ENCODE results near the gene BCL2. TPM values are rescaled to one million over a fixed set of nuclear protein-coding genes. Genes with fewer than 3 reads are reported as not detected.

Gene BCL2
- total RNA-seq, 4 donors from 2014 or later = 10.7 to 37.3 (median 24.2) TPM

GRCh38 chr18:63254716-63255399, 64.7 kb downstream of the BCL2 start:
- 90% methylated on average over 4 of the region's 4 CpGs for WGBS
- TF ChIP-seq POLR2A (IDR thresholded peaks at IDR 0.05) (no peak), POLR2AphosphoS5 (IDR thresholded peaks at IDR 0.05) (no peak), EP300 (IDR thresholded peaks at IDR 0.05) (no peak), CTCF (IDR thresholded peaks at IDR 0.05) (no peak)

GRCh38 chr18:63253428-63254372, 65.9 kb downstream of the BCL2 start:
- Histone ChIP-seq H3K9me3 (no peaks in the 10 kb centered on the region), H3K4me1 (peaks cover 15% of the 10 kb centered on the region), H3K27ac (peak overlapping the region; percentile 35), H3K36me3 (no peaks in the 10 kb centered on the region), H3K4me3 (no peak overlapping the region), H3K27me3 (no peaks in the 10 kb centered on the region)
- no peak for DNase-seq (ENCODE audit: low spot score in 2 of 2)
- WGBS = 31% methylated on average over 10 of the region's 10 CpGs
- TF ChIP-seq POLR2A (IDR thresholded peaks at IDR 0.05) (no peak), CTCF (IDR thresholded peaks at IDR 0.05) (no peak), EP300 (IDR thresholded peaks at IDR 0.05) (no peak), POLR2AphosphoS5 (IDR thresholded peaks at IDR 0.05) (no peak)

More at GRCh38 chr18:63254716-63255399, 64.7 kb downstream of the BCL2 start:
- DNase-seq (ENCODE audit: low spot score in 2 of 2) = no peak
- Histone ChIP-seq H3K4me1 (peaks cover 26% of the 10 kb centered on the region), H3K9me3 (no peaks in the 10 kb centered on the region), H3K4me3 (no peak overlapping the region), H3K27ac (no peak overlapping the region), H3K27me3 (no peaks in the 10 kb centered on the region), H3K36me3 (no peaks in the 10 kb centered on the region)

DNA sequence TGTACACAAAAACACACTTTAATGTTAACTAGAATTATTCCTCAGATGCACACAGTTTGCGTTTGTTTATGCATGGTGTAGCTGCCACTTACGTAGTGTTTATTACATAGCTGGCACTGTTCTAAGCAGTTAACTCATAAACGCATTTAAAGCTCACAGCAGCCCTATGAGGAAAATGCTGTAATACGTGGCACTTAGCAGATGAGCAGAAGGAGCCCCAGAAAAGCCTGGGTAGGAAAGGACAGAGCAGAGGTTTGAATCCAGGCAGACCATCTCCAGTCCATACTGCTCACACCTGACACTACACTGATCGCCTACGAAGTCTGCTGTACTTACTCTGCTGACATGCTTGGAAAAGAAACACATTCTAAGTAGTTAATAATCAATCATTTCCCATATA, 66.6 kb downstream of the BCL2 start:
- Histone ChIP-seq H3K9me3 (no peaks in the 10 kb centered on the region), H3K36me3 (no peaks in the 10 kb centered on the region), H3K4me3 (no peak overlapping the region), H3K27me3 (no peaks in the 10 kb centered on the region), H3K27ac (peak overlapping the region; percentile 15), H3K4me1 (peaks cover 12% of the 10 kb centered on the region)
- whole genome bisulfite sequencing = 27% methylated on average over 6 of the region's 6 CpGs
- no peak for TF ChIP-seq CTCF (IDR thresholded peaks at IDR 0.05)
- no peak for TF ChIP-seq POLR2AphosphoS5 (IDR thresholded peaks at IDR 0.05)
- no peak for TF ChIP-seq POLR2A (IDR thresholded peaks at IDR 0.05)
- TF ChIP-seq EP300 (IDR thresholded peaks at IDR 0.05) = no peak
- DNase-seq (ENCODE audit: low spot score in 2 of 2) = no peak

DNA sequence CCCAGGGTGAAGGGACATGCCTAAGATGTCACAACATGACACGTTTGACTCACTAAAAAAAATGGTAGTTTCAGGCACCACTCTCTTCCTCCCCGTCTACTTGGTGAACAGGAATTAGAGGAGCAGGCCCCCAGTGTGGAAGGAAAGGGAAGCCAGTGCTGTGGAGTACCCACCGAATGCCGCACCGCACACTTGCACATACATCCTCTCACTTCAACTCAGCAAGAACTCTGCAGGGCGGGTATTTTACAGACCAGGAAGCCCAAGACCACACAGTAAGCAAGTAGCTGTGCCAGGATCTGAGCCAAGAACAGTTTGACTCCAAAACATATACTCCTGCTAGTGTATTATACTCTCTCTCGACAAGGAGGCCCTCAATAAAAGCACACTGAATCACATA, 69.8 kb downstream of the BCL2 start:
- H3K4me3 ChIP-seq = no peak overlapping the region
- DNase-seq (ENCODE audit: low spot score in 2 of 2) = no peak
- H3K27me3 ChIP-seq = no peaks in the 10 kb centered on the region
- H3K9me3 ChIP-seq = no peaks in the 10 kb centered on the region
- no peak overlapping the region for H3K27ac ChIP-seq
- TF ChIP-seq POLR2A (IDR thresholded peaks at IDR 0.05) (no peak), EP300 (IDR thresholded peaks at IDR 0.05) (no peak), POLR2AphosphoS5 (IDR thresholded peaks at IDR 0.05) (no peak), CTCF (IDR thresholded peaks at IDR 0.05) (no peak)
- 64% methylated on average over 7 of the region's 7 CpGs for WGBS
- H3K4me1 ChIP-seq = peaks cover 16% of the 10 kb centered on the region
- no peaks in the 10 kb centered on the region for H3K36me3 ChIP-seq

DNA sequence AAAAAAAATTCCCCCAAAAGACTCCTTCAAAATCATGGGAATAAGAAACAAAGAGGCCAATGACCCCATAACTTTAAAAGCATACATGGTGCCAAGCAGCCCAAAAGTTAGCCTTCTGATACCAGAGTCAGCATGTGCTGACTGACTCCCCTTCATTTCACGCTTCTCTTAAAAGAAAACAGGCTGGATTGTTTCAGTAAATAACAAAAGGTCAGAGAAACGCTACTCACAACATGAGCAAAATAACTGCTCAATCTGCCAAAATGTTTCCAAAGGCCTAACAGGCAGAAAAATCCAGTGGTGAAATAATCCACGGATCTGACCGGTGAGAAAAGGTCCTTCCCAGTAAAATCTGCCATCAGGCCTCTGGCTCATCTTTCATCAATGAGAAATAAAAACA, 71.6 kb downstream of the BCL2 start:
- H3K4me3 ChIP-seq = no peak overlapping the region
- TF ChIP-seq POLR2A (IDR thresholded peaks at IDR 0.05) = no peak
- no peak for TF ChIP-seq POLR2AphosphoS5 (IDR thresholded peaks at IDR 0.05)
- TF ChIP-seq EP300 (IDR thresholded peaks at IDR 0.05) = no peak
- no peak for TF ChIP-seq CTCF (IDR thresholded peaks at IDR 0.05)
- H3K9me3 ChIP-seq = no peaks in the 10 kb centered on the region
- H3K27me3 ChIP-seq = no peaks in the 10 kb centered on the region
- WGBS = 51% methylated on average over 4 of the region's 4 CpGs
- no peak for DNase-seq (ENCODE audit: low spot score in 2 of 2)
- no peaks in the 10 kb centered on the region for H3K36me3 ChIP-seq
- H3K27ac ChIP-seq = peak overlapping the region; percentile 45
- peaks cover 11% of the 10 kb centered on the region for H3K4me1 ChIP-seq
